ENCODE results near the gene CXorf38. TPM values are rescaled to one million over a fixed set of nuclear protein-coding genes. Genes with fewer than 3 reads are reported as not detected.
"Not testable (repeated sequence)": the region's sequence is repeated elsewhere in the genome, so short reads cannot be mapped to it uniquely, and the experiment has no call there.

Gene CXorf38
- total RNA-seq, 4 donors from 2014 or later, result 6.9 to 13.2 (median 9.5) TPM

GRCh38 chrX:40582811-40583210 lies 64.5 kb downstream of the CXorf38 start:
- no peak for DNase-seq
- Histone ChIP-seq H3K27me3 (no peaks in the 10 kb centered on the region), H3K9me3 (no peaks in the 10 kb centered on the region), H3K4me3 (no peak overlapping the region), H3K36me3 (no peaks in the 10 kb centered on the region), H3K27ac (no peak overlapping the region), H3K4me1 (peaks cover 0 to 23% (median 3%) of the 10 kb centered on the region in 3 donors)
- intact Hi-C loops (cut with DNase I), result no loop called here
- WGBS, 2 donors, result 49 to 65% methylated on average over 2 of the region's 2 CpGs
- no peak for TF ChIP-seq POLR2A (IDR thresholded peaks at IDR 0.05)
- TF ChIP-seq, protein P1, sequence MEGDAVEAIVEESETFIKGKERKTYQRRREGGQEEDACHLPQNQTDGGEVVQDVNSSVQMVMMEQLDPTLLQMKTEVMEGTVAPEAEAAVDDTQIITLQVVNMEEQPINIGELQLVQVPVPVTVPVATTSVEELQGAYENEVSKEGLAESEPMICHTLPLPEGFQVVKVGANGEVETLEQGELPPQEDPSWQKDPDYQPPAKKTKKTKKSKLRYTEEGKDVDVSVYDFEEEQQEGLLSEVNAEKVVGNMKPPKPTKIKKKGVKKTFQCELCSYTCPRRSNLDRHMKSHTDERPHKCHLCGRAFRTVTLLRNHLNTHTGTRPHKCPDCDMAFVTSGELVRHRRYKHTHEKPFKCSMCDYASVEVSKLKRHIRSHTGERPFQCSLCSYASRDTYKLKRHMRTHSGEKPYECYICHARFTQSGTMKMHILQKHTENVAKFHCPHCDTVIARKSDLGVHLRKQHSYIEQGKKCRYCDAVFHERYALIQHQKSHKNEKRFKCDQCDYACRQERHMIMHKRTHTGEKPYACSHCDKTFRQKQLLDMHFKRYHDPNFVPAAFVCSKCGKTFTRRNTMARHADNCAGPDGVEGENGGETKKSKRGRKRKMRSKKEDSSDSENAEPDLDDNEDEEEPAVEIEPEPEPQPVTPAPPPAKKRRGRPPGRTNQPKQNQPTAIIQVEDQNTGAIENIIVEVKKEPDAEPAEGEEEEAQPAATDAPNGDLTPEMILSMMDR (IDR thresholded peaks at IDR 0.05), result no peak

DNA sequence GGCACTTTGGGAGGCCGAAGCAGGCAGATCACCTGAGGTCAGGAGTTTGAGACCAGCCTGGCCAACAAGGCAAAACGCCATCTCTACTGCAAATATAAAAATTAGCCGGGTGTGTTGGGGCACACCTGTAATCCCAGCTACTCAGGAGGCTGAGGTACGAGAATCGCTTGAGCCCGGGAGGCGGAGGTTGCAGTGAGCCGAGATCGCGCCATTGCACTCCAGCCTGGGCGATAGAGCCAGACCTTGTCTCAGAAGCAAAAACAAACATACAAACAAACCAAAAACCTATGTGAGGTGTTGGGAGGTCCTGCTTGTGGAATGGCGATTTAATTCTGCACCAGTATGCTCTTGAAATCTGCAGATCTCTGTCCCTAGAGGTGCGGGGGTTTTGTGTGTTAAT lies 65.2 kb downstream of the CXorf38 start:
- peaks cover 0 to 23% (median 3%) of the 10 kb centered on the region in 3 donors for H3K4me1 ChIP-seq
- DNase-seq; H3K27ac ChIP-seq; H3K36me3 ChIP-seq; H3K9me3 ChIP-seq; intact Hi-C loops (cut with DNase I); H3K27me3 ChIP-seq: not testable (repeated sequence)
- H3K4me3 ChIP-seq, result peak overlapping the region in 1 of 4 donors; percentile 84
- 81 to 83% methylated on average over 5 to 13 of the region's 13 CpGs for WGBS, 2 donors

- peak overlapping the region; percentile 80 to 97 (median 96) for H3K27ac ChIP-seq
- intact Hi-C loops (cut with DNase I), result no loop called here
- peaks cover 0 to 23% (median 3%) of the 10 kb centered on the region in 3 donors for H3K4me1 ChIP-seq
- TF ChIP-seq, protein P1 (IDR thresholded peaks at IDR 0.05), result no peak
- TF ChIP-seq POLR2A (IDR thresholded peaks at IDR 0.05), result no peak
- no peak for DNase-seq
- H3K27me3 ChIP-seq, result no peaks in the 10 kb centered on the region
- WGBS, 2 donors, result 0 to 22% methylated on average over 2 to 6 of the region's 15 CpGs
- H3K4me3 ChIP-seq, result peak overlapping the region; percentile 53 to 91 (median 84)
- H3K9me3 ChIP-seq, result no peaks in the 10 kb centered on the region
- H3K36me3 ChIP-seq, result no peaks in the 10 kb centered on the region
Measured at GRCh38 chrX:40581336-40581920, 65.9 kb downstream of the CXorf38 start.

GRCh38 chrX:40580537-40581335 lies 66.6 kb downstream of the CXorf38 start, which contains the start of gene ATP6AP2:
ATP6AP2 (plus strand) TSS chrX:40580970; CDS start chrX:40581066, 96 bp downstream.
- Histone ChIP-seq H3K4me3 (peak within 1 kb of the TSS; percentile 53 to 91 (median 84)), H3K36me3 (no peaks in the 10 kb centered on the region), H3K27me3 (no peaks in the 10 kb centered on the region), H3K27ac (peak within 1 kb of the TSS; percentile 81 to 97 (median 96)), H3K9me3 (no peaks in the 10 kb centered on the region), H3K4me1 (peaks cover 0 to 23% (median 3%) of the 10 kb centered on the region in 3 donors)
- 10 to 54% methylated on average over 2 to 15 of the region's 89 CpGs for WGBS, 2 donors
- peak in 3 of 4 donors; percentile 4 to 89 (median 85) for TF ChIP-seq POLR2A (IDR thresholded peaks at IDR 0.05)
- TF ChIP-seq, protein P1 (IDR thresholded peaks at IDR 0.05), result no peak
- intact Hi-C loops (cut with DNase I), result no loop called here
- DNase-seq, result peak; percentile 63

GRCh38 chrX:40579900-40580536 lies 67.3 kb downstream of the CXorf38 start:
- no peak for DNase-seq
- WGBS, 2 donors, result 12 to 28% methylated on average over 8 to 10 of the region's 12 CpGs
- intact Hi-C loops (cut with DNase I), result no loop called here
- Histone ChIP-seq H3K4me1 (peaks cover 0 to 23% (median 3%) of the 10 kb centered on the region in 3 donors), H3K27ac (peak overlapping the region; percentile 81 to 97 (median 96)), H3K27me3 (no peaks in the 10 kb centered on the region), H3K36me3 (no peaks in the 10 kb centered on the region), H3K4me3 (peak overlapping the region; percentile 53 to 91 (median 84)), H3K9me3 (no peaks in the 10 kb centered on the region)
- TF ChIP-seq POLR2A (IDR thresholded peaks at IDR 0.05), result no peak
- TF ChIP-seq, protein P1 (IDR thresholded peaks at IDR 0.05), result no peak

Data from esophagus squamous epithelium (tissue), 5 donors.